Chondrocyte (in vitro differentiated cells): Measurements from ENCODE around the gene MCM7. TPM values are rescaled to one million over a fixed set of nuclear protein-coding genes. Genes with fewer than 3 reads are reported as not detected.
A peak's percentile ranks its signal among the peaks of the same experiment; 100 is the strongest.
"Not testable (repeated sequence)": the region's sequence is repeated elsewhere in the genome, so short reads cannot be mapped to it uniquely, and the experiment has no call there.

ENCODE experiments used
- DNase-seq: peaks from one replicate; pipeline ENCODE4 v3.0.0; 2021; ENCODE audit warnings: mixed read lengths, low spot score
- H3K27ac Mint-ChIP-seq: one replicate; pipeline ENCODE4 v1.8.0; 2021; ENCODE audit warnings: mild to moderate bottlenecking, moderate library complexity, mixed read lengths; ENCODE audit not compliant: unreplicated experiment
- H3K27me3 Mint-ChIP-seq: 2 replicates; pipeline ENCODE4 v1.8.0; 2021; ENCODE audit warnings: low read depth, mixed read lengths
- H3K36me3 Mint-ChIP-seq: 2 replicates; pipeline ENCODE4 v1.8.0; 2021; ENCODE audit warnings: low read depth, mixed read lengths
- H3K4me1 Mint-ChIP-seq: 2 replicates; pipeline ENCODE4 v1.8.0; 2021; ENCODE audit warnings: low read depth, mild to moderate bottlenecking, mixed read lengths
- H3K4me3 Mint-ChIP-seq: one replicate; pipeline ENCODE4 v1.8.0; 2021; ENCODE audit warnings: mild to moderate bottlenecking, moderate library complexity, mixed read lengths; ENCODE audit not compliant: unreplicated experiment
- H3K9me3 Mint-ChIP-seq: 2 replicates; pipeline ENCODE4 v1.8.0; 2021; ENCODE audit warnings: low read depth, mixed read lengths
- total RNA-seq: library from RNA; stranded (reverse); gene quantifications from 3 replicates; pipeline ENCODE4 v1.2.1, GENCODE V29; 2021
- TF ChIP-seq, protein P1 (sequence below): fragments of 200-600 bp; sonication (generic); IDR thresholded peaks from 2 replicates; pipeline ENCODE4 v1.5.0; 2021; ENCODE audit warnings: antibody characterized with exemption, mild to moderate bottlenecking, moderate library complexity

MCM7 gene
- total RNA-seq, 1 donor from 2014 or later = 34.0 TPM

GRCh38 chr7:100130608-100131453 is 29.6 kb upstream of the MCM7 start:
- H3K4me1 Mint-ChIP-seq = peaks cover 17% of the 10 kb centered on the region
- no peaks in the 10 kb centered on the region for H3K36me3 Mint-ChIP-seq
- H3K9me3 Mint-ChIP-seq = no peaks in the 10 kb centered on the region
- H3K27ac Mint-ChIP-seq = no peak overlapping the region
- TF ChIP-seq, protein P1, sequence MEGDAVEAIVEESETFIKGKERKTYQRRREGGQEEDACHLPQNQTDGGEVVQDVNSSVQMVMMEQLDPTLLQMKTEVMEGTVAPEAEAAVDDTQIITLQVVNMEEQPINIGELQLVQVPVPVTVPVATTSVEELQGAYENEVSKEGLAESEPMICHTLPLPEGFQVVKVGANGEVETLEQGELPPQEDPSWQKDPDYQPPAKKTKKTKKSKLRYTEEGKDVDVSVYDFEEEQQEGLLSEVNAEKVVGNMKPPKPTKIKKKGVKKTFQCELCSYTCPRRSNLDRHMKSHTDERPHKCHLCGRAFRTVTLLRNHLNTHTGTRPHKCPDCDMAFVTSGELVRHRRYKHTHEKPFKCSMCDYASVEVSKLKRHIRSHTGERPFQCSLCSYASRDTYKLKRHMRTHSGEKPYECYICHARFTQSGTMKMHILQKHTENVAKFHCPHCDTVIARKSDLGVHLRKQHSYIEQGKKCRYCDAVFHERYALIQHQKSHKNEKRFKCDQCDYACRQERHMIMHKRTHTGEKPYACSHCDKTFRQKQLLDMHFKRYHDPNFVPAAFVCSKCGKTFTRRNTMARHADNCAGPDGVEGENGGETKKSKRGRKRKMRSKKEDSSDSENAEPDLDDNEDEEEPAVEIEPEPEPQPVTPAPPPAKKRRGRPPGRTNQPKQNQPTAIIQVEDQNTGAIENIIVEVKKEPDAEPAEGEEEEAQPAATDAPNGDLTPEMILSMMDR = peak; percentile 92
- DNase-seq = no peak
- H3K27me3 Mint-ChIP-seq = no peaks in the 10 kb centered on the region
- H3K4me3 Mint-ChIP-seq = peak overlapping the region; percentile 4

- H3K36me3 Mint-ChIP-seq, H3K4me3 Mint-ChIP-seq, H3K9me3 Mint-ChIP-seq, H3K27me3 Mint-ChIP-seq, H3K27ac Mint-ChIP-seq, DNase-seq: not testable (repeated sequence)
- H3K4me1 Mint-ChIP-seq = peaks cover 21% of the 10 kb centered on the region
These were observed 29.0 kb upstream of the MCM7 start for GRCh38 chr7:100130220-100130607.

- H3K27ac Mint-ChIP-seq = no peak overlapping the region
- no peak for DNase-seq
- H3K36me3 Mint-ChIP-seq = no peaks in the 10 kb centered on the region
- H3K9me3 Mint-ChIP-seq = no peaks in the 10 kb centered on the region
- TF ChIP-seq, protein P1 = no peak
- H3K4me1 Mint-ChIP-seq = peaks cover 21% of the 10 kb centered on the region
- peak overlapping the region; percentile 2 for H3K4me3 Mint-ChIP-seq
- no peaks in the 10 kb centered on the region for H3K27me3 Mint-ChIP-seq
These were observed 27.4 kb upstream of the MCM7 start for GRCh38 chr7:100128637-100128963.

GRCh38 chr7:100127866-100128636 is 26.9 kb upstream of the MCM7 start:
- TF ChIP-seq, protein P1 = no peak
- H3K4me3 Mint-ChIP-seq = peak overlapping the region; percentile 99
- no peaks in the 10 kb centered on the region for H3K27me3 Mint-ChIP-seq
- DNase-seq = no peak
- peak overlapping the region; percentile 82 for H3K27ac Mint-ChIP-seq
- no peaks in the 10 kb centered on the region for H3K9me3 Mint-ChIP-seq
- H3K4me1 Mint-ChIP-seq = peaks cover 21% of the 10 kb centered on the region
- no peaks in the 10 kb centered on the region for H3K36me3 Mint-ChIP-seq

GRCh38 chr7:100126931-100127865 is 26.0 kb upstream of the MCM7 start, which contains the start of gene MBLAC1:
Gene MBLAC1, plus strand, starts transcription at chr7:100126967. Its CDS starts 429 bp downstream, at chr7:100127396.
- Mint-ChIP-seq H3K27me3 (no peaks in the 10 kb centered on the region), H3K9me3 (no peaks in the 10 kb centered on the region), H3K27ac (peak within 1 kb of the TSS; percentile 100), H3K36me3 (peaks cover 2% of the 10 kb centered on the region), H3K4me3 (peak within 1 kb of the TSS; percentile 99), H3K4me1 (peaks cover 21% of the 10 kb centered on the region)
- TF ChIP-seq, protein P1 = no peak
- DNase-seq = no peak
